ENCODE data around the gene PROCR. TPM values are rescaled to one million over a fixed set of nuclear protein-coding genes. Genes with fewer than 3 reads are reported as not detected.

PROCR gene
- total RNA-seq, 1 experiment from 2014 or later, result 52.0 TPM

DNA sequence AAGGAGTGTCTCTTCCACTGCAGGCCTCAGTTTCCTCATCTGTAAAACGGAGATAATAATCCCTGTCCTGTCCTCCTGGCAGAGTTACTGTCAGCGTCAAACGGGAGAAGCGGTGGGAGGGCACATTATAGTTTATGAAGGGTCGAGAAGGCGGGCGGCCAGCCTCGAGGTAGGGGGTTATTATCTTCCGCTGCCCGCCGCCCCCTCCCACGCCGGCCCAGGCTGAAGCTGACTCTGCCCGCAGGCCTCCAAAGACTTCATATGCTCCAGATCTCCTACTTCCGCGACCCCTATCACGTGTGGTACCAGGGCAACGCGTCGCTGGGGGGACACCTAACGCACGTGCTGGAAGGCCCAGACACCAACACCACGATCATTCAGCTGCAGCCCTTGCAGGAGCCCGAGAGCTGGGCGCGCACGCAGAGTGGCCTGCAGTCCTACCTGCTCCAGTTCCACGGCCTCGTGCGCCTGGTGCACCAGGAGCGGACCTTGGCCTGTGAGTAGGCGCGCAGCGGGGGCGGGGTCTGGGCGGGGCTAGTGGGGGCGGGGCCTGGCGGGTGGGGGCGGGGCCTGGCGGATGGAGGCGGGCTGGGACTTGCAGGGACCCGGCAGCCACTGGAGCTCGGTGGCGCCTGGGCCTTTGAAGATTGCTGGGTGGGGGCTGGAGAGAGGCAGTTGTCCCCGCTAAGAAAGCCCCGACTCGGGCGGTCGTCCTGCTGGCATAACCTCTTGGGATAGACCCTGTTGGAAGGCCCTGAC, 2.8 kb downstream of the PROCR start:
- no peak overlapping the region for H3K9ac ChIP-seq (ENCODE audit: low read length)
- no peak overlapping the region for H2AFZ ChIP-seq (ENCODE audit: low read depth, low read length, poor library complexity, severe bottlenecking)
- peak overlapping the region; percentile 10; the same call in 1 of the 2 replicates for H3K4me2 ChIP-seq (ENCODE audit: low read length)
- ChIA-PET CTCF (no interaction called here), RAD21 (ENCODE audit: low non-redundant PET in 1 of 2, low total read pairs in 2 of 2, uncharacterized antibody in 2 of 2, unreplicated experiment in 2 of 2) (no interaction called here), POLR2A (no interaction called here)
- H3K9me2 ChIP-seq (ENCODE audit: insufficient read depth), result no peaks in the 10 kb centered on the region
- TF ChIP-seq, protein P1, sequence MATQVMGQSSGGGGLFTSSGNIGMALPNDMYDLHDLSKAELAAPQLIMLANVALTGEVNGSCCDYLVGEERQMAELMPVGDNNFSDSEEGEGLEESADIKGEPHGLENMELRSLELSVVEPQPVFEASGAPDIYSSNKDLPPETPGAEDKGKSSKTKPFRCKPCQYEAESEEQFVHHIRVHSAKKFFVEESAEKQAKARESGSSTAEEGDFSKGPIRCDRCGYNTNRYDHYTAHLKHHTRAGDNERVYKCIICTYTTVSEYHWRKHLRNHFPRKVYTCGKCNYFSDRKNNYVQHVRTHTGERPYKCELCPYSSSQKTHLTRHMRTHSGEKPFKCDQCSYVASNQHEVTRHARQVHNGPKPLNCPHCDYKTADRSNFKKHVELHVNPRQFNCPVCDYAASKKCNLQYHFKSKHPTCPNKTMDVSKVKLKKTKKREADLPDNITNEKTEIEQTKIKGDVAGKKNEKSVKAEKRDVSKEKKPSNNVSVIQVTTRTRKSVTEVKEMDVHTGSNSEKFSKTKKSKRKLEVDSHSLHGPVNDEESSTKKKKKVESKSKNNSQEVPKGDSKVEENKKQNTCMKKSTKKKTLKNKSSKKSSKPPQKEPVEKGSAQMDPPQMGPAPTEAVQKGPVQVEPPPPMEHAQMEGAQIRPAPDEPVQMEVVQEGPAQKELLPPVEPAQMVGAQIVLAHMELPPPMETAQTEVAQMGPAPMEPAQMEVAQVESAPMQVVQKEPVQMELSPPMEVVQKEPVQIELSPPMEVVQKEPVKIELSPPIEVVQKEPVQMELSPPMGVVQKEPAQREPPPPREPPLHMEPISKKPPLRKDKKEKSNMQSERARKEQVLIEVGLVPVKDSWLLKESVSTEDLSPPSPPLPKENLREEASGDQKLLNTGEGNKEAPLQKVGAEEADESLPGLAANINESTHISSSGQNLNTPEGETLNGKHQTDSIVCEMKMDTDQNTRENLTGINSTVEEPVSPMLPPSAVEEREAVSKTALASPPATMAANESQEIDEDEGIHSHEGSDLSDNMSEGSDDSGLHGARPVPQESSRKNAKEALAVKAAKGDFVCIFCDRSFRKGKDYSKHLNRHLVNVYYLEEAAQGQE (IDR thresholded peaks at IDR 0.05; ENCODE audit: low read depth), result no peak
- no peak for TF ChIP-seq FOSL1 (IDR thresholded peaks at IDR 0.05; ENCODE audit: low read depth)
- TF ChIP-seq POLR2A (IDR thresholded peaks at IDR 0.05; ENCODE audit: borderline replicate concordance, extremely low read depth, insufficient read depth, insufficient read length), result no peak
- TF ChIP-seq CEBPB (IDR thresholded peaks at IDR 0.05; ENCODE audit: low read depth), result no peak
- TF ChIP-seq EGR1 (IDR thresholded peaks at IDR 0.05; ENCODE audit: low read depth), result no peak
- TF ChIP-seq, protein P2, sequence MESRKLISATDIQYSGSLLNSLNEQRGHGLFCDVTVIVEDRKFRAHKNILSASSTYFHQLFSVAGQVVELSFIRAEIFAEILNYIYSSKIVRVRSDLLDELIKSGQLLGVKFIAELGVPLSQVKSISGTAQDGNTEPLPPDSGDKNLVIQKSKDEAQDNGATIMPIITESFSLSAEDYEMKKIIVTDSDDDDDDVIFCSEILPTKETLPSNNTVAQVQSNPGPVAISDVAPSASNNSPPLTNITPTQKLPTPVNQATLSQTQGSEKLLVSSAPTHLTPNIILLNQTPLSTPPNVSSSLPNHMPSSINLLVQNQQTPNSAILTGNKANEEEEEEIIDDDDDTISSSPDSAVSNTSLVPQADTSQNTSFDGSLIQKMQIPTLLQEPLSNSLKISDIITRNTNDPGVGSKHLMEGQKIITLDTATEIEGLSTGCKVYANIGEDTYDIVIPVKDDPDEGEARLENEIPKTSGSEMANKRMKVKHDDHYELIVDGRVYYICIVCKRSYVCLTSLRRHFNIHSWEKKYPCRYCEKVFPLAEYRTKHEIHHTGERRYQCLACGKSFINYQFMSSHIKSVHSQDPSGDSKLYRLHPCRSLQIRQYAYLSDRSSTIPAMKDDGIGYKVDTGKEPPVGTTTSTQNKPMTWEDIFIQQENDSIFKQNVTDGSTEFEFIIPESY (IDR thresholded peaks at IDR 0.05; ENCODE audit: extremely low read depth, insufficient replicate concordance, low read length), result no peak
- no peak for TF ChIP-seq POLR2AphosphoS5 (IDR thresholded peaks at IDR 0.05; ENCODE audit: low read depth, low read length)
- TF ChIP-seq SIN3A (IDR thresholded peaks at IDR 0.05; ENCODE audit: low read depth), result no peak
- TF ChIP-seq YY1 (IDR thresholded peaks at IDR 0.05; ENCODE audit: extremely low read depth, insufficient replicate concordance, low read depth, low read length), result no peak
- TF ChIP-seq EZH2phosphoT487 (IDR thresholded peaks at IDR 0.05; ENCODE audit: borderline replicate concordance), result no peak
- no peak for TF ChIP-seq ZNF274 (IDR thresholded peaks at IDR 0.05; ENCODE audit: low read depth, low read length)
- TF ChIP-seq ELF1 (IDR thresholded peaks at IDR 0.05; ENCODE audit: borderline replicate concordance, low read depth), result no peak
- no peak for TF ChIP-seq CBX3 (IDR thresholded peaks at IDR 0.05; ENCODE audit: low read depth)
- no peak for TF ChIP-seq RAD21 (IDR thresholded peaks at IDR 0.05; ENCODE audit: low read depth)
- no peak for TF ChIP-seq TCF7L2 (IDR thresholded peaks at IDR 0.05; ENCODE audit: borderline replicate concordance, extremely low read depth, insufficient read depth, insufficient read length)
- TF ChIP-seq SP1 (IDR thresholded peaks at IDR 0.05; ENCODE audit: low read depth), result no peak
- TF ChIP-seq EZH2 (IDR thresholded peaks at IDR 0.05), result no peak
- BruUV-seq (replicated peaks), result no TSS peak
- peaks cover 11 to 34% of the 10 kb centered on the region in 2 experiments for H3K4me1 ChIP-seq (ENCODE audit: control insufficient read depth in 1 of 2, insufficient read depth in 2 of 2, low read length in 2 of 2)
- intact Hi-C loops (cut with micrococcal nuclease), result no loop called here
- H4K20me1 ChIP-seq (ENCODE audit: insufficient read depth), result no peaks in the 10 kb centered on the region
- peaks cover 15 to 21% of the 10 kb centered on the region in 2 experiments; a peak in 3 of 4 replicates for H3K36me3 ChIP-seq (ENCODE audit: control insufficient read depth in 1 of 2, insufficient read depth in 2 of 2, low read length in 2 of 2)
- H3K9me3 ChIP-seq (ENCODE audit: control insufficient read depth in 1 of 2, insufficient read depth in 1 of 2, low read depth in 1 of 2, low read length in 2 of 2), result no peaks in the 10 kb centered on the region
- ATAC-seq (no peak; the same call in 1 of the 2 replicates), DNase-seq (ENCODE audit: low read depth, low spot score) (no peak)
- H3K27ac ChIP-seq (ENCODE audit: low read depth, low read length), result no peak overlapping the region
- H3K4me3 ChIP-seq (replicated peaks in 1 of 2; ENCODE audit: low read depth in 1 of 2, low read length in 2 of 2), result no peak overlapping the region
- no peaks in the 10 kb centered on the region for H3K27me3 ChIP-seq (ENCODE audit: insufficient read depth, low read length)
- peaks cover 20% of the 10 kb centered on the region; the same call in 1 of the 2 replicates for H3K79me2 ChIP-seq (ENCODE audit: insufficient read depth, low read length)
